ENCODE results near the gene H2BW1. TPM values are rescaled to one million over a fixed set of nuclear protein-coding genes. Genes with fewer than 3 reads are reported as not detected.
"Not testable (repeated sequence)": the region's sequence is repeated elsewhere in the genome, so short reads cannot be mapped to it uniquely, and the experiment has no call there.

The H2BW1 gene
- total RNA-seq, 2 donors from 2014 or later: not detected

DNA sequence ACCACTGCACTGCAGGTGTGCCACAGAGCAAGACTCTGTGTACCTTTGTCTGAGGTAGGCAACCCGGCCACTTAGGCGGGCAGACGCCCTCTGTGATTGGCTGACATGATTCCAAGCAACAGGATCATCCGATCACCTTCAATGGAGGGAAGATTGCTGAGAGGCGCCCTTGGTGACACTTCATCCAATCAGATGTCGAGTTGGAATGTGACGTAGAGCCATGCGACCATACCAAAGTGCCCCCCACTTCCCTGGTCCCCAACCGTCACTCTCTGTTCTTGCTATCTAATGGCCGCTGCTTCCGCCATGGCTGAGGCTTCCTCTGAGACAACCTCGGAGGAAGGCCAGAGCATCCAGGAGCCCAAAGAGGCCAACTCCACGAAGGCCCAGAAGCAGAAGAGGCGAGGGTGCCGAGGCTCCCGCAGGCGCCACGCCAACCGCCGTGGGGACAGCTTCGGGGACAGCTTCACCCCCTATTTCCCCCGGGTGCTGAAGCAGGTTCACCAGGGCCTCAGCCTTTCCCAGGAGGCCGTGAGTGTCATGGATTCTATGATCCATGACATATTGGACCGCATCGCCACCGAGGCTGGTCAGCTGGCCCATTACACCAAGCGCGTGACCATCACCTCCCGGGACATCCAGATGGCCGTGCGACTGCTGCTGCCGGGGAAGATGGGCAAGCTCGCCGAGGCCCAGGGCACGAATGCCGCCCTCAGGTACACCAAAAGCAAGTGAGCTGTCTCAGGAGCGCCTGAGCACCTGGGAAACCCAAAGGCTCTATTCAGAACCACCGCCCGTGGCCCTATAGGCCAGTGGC is 26.4 kb upstream of the H2BW1 start, which contains the start of gene H2BW2:
H2BW2 (plus strand) TSS at position 268 of the 817 bp plus-strand sequence; CDS start at position 307, 39 bp downstream.
- DNase-seq: no peak
- no peaks in the 10 kb centered on the region for H3K36me3 ChIP-seq
- H3K27ac ChIP-seq: no peak within 1 kb of the TSS
- H3K9me3 ChIP-seq: no peaks in the 10 kb centered on the region
- no peaks in the 10 kb centered on the region for H3K4me1 ChIP-seq
- no peak within 1 kb of the TSS for H3K4me3 ChIP-seq
- H3K9ac ChIP-seq (ENCODE audit: low read depth in 2 of 2, low read length in 2 of 2): no peak within 1 kb of the TSS
- TF ChIP-seq CTCF (IDR thresholded peaks at IDR 0.05): no peak
- no peaks in the 10 kb centered on the region for H3K27me3 ChIP-seq
- intact Hi-C loops (cut with DNase I): no loop called here

DNA sequence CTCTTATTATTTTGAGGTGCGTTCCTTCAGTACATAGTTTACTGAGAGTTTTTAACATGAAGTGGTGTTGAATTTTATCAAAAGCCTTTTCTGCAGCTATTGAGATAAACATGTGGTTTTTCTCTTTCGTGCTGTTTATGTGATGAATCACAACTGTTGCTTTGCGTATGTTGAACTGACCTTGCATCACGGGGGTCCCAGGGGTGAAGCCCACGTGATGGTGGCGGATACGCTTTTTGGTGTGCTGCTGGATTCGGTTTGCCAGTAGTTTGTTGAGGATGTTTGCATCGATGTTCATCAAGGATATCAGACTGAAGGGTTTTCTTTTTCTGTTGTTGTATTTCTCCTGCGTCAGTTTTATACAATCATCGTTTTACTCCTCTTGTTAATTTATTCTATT is 4.6 kb upstream of the H2BW1 start:
- no peak for DNase-seq
- H3K36me3 ChIP-seq: no peaks in the 10 kb centered on the region
- H3K4me1 ChIP-seq: no peaks in the 10 kb centered on the region
- H3K9ac ChIP-seq (ENCODE audit: low read depth in 2 of 2, low read length in 2 of 2): no peak overlapping the region
- no peak overlapping the region for H3K4me3 ChIP-seq
- intact Hi-C loops (cut with DNase I): no loop called here
- TF ChIP-seq CTCF (IDR thresholded peaks at IDR 0.05): no peak
- H3K27me3 ChIP-seq: no peaks in the 10 kb centered on the region
- H3K9me3 ChIP-seq: no peaks in the 10 kb centered on the region
- H3K27ac ChIP-seq: no peak overlapping the region

- H3K9ac ChIP-seq (ENCODE audit: low read depth in 2 of 2, low read length in 2 of 2); intact Hi-C loops (cut with DNase I); H3K9me3 ChIP-seq; H3K4me3 ChIP-seq; H3K27ac ChIP-seq; H3K4me1 ChIP-seq; H3K36me3 ChIP-seq; DNase-seq; H3K27me3 ChIP-seq: not testable (repeated sequence)
Measured at GRCh38 chrX:104015576-104015975, 2.1 kb upstream of the H2BW1 start.

- Histone ChIP-seq H3K9me3 (no peaks in the 10 kb centered on the region), H3K27me3 (no peaks in the 10 kb centered on the region), H3K4me1 (no peaks in the 10 kb centered on the region), H3K27ac (no peak overlapping the region), H3K4me3 (no peak overlapping the region), H3K36me3 (no peaks in the 10 kb centered on the region), H3K9ac (ENCODE audit: low read depth in 2 of 2, low read length in 2 of 2) (no peak overlapping the region)
- no peak for DNase-seq
- intact Hi-C loops (cut with DNase I): no loop called here
- TF ChIP-seq CTCF (IDR thresholded peaks at IDR 0.05): no peak
Measured at GRCh38 chrX:104013158-104013557, 350 bp downstream of the H2BW1 start.

GRCh38 chrX:104008831-104009230 is 4.7 kb downstream of the H2BW1 start:
- H3K27me3 ChIP-seq: no peaks in the 10 kb centered on the region
- H3K4me3 ChIP-seq: no peak overlapping the region
- H3K9me3 ChIP-seq: no peaks in the 10 kb centered on the region
- no peaks in the 10 kb centered on the region for H3K4me1 ChIP-seq
- TF ChIP-seq CTCF (IDR thresholded peaks at IDR 0.05): no peak
- no peak overlapping the region for H3K27ac ChIP-seq
- DNase-seq: no peak
- H3K9ac ChIP-seq (ENCODE audit: low read depth in 2 of 2, low read length in 2 of 2): no peak overlapping the region
- intact Hi-C loops (cut with DNase I): no loop called here
- H3K36me3 ChIP-seq: no peaks in the 10 kb centered on the region

DNA sequence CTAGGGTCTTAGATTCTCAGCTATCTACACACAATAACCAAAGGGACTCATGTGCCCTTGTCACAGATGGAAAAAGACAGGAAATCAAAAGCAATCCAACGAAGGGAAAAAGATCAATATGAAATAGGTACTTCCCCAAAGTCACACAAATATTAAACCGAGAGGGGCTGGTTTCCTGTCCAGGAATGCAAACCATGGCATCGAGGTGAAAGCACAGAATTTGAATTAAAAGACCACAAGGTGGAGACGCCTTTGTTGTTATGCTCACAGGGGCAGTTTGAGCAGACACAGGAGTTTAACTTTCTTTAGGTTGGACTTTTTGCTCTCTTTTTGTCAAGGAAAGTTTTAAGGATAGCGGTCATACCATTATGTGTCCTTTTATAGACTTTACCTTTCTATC is 14.3 kb downstream of the H2BW1 start:
- Histone ChIP-seq H3K36me3 (no peaks in the 10 kb centered on the region), H3K9me3 (no peaks in the 10 kb centered on the region), H3K4me3 (no peak overlapping the region)

GRCh38 chrX:103983508-103983907 is 30.0 kb downstream of the H2BW1 start:
- intact Hi-C loops (cut with DNase I); H3K36me3 ChIP-seq; H3K27me3 ChIP-seq: not testable (repeated sequence)

More for the DNA sequence above, 14.3 kb downstream of the H2BW1 start:
- intact Hi-C loops (cut with DNase I): no loop called here
- DNase-seq: no peak
- Histone ChIP-seq H3K27ac (no peak overlapping the region), H3K4me1 (no peaks in the 10 kb centered on the region), H3K27me3 (no peaks in the 10 kb centered on the region), H3K9ac (ENCODE audit: low read depth in 2 of 2, low read length in 2 of 2) (no peak overlapping the region)
- no peak for TF ChIP-seq CTCF (IDR thresholded peaks at IDR 0.05)

DNA sequence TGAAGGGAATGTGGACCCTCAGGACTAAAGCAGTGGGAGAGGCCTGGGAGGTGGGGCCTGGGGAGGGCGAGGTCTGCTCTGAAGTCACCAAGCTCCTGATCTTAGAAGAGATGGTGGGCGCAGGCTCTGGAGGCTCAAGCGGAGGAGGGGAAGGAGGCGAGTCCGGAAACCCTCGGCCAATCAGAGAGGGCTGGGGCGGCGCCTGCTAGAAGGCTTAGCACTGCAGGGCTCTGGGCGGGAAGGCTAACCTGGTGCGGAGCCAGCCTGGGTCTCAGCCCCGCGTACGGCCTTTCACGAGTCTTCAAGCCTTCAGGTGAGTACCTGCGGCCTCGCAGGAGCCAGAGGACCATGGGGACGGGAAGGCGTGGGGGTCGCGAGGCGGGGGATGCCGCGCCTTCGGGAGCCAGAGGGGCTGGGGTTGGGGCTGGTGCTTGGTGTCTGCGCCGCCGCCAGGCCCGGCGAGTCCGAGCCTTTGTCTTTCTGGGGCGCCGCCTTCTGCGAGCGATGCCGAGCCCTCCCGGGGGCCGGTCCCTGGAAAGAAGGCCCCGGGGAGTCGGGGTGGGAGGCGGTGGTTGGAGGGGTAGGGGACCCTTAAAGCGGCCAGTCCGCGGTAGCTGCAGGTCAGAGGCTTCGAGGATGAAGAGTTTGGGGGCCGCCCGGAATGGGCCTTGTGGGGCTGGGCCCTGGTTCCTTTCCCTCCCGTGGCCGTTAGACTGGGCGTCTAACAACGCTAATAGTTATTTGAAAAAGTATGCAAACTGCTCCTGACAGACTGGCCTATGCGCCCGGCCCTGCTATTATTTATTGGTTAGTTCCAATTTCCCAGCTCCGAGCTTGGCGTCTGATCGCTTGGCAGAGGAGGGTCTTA is 50.9 kb downstream of the H2BW1 start, which contains the start of gene TMSB15B:
TMSB15B (plus strand) TSS at position 217 of the 868 bp plus-strand sequence.
- H3K4me3 ChIP-seq; H3K27me3 ChIP-seq; intact Hi-C loops (cut with DNase I); H3K36me3 ChIP-seq; H3K9ac ChIP-seq (ENCODE audit: low read depth in 2 of 2, low read length in 2 of 2); H3K27ac ChIP-seq; H3K4me1 ChIP-seq; DNase-seq; H3K9me3 ChIP-seq: not testable (repeated sequence)

More at GRCh38 chrX:103983508-103983907, 30.0 kb downstream of the H2BW1 start:
- not testable (repeated sequence) for H3K4me1 ChIP-seq; H3K27ac ChIP-seq; DNase-seq; H3K4me3 ChIP-seq; H3K9me3 ChIP-seq; H3K9ac ChIP-seq (ENCODE audit: low read depth in 2 of 2, low read length in 2 of 2)
